ENCODE results near the gene UBE4B.
"Not testable (repeated sequence)": the region's sequence is repeated elsewhere in the genome, so short reads cannot be mapped to it uniquely, and the experiment has no call there.

UBE4B gene

DNA sequence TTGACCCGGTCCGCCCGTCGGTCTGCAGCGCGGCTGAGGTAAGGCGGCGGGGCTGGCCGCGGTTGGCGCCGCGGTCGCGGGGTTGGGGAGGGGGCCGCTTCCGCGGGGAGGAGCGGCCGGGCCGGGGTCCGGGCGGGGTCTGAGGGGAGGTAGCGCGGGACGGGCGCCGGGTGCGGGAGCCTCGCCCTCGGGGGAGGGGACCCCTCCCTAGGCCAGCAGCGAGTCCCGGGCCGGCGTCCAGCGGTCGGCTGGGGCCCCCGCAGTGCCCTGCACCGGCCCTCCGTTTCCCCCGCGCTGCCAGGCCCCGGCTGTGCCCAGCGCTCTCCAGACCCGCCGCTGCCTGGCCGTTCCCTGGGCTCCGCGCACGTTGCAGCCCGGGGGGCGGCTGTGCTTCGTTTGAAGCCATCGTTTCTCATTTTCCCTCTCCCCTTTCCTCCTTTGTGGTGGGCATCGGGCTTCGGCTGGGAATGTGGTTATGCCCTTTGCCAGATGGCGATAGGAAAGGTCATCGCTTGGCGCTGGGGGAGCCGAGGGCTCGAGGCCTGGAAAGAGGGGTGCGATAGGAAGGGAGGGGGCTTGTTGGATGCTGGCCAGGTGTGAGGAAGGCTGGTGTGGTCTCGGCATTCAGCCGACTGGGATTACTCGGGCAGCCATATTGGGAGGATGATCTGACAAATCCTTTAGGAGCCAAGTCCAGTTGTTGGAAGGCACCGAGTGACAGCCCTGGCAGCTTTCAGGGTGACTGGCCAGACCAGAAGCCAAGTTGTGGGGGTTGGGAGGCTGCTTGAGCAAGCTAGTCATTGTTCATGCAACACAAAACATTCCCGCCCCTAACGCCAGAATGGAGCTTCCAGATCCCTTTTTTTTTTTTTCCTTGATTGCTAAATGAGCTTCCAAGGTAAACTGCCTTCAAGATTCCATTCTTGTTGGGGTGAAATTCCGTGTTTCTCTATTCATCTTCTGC is 178.4 kb downstream of the UBE4B start:
- peak; percentile 96 for DNase-seq (ENCODE audit: low read depth)

DNA sequence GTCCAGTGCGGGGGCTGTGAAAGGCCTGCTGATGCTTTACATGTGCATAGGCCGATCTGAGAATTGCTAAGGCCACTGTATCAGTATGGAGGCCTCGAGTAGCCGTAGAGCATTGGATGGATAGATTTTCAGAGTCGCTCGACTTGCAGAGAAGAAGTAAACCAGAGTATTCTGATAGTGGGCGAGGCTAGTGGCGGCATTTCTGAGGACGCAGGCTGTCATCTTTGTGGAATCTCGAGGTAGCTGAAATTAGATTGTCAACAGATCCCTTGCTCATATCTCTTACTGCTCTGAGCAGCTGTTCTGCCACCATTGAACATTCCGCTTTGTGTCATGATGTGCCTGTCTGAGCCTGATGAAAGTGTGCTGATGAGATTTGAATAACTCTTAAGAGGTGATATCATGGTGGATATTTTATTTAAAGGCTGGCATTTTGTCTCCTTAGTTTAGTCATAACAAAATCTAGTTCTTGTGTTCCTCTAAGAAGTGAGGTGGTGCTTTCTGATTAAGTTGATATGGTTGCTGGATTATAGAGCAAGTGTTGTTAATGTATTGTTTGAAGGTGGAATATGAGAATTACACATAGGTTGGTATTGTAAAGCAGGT is 179.2 kb downstream of the UBE4B start:
- peak; percentile 63 for DNase-seq (ENCODE audit: low read depth)

DNA sequence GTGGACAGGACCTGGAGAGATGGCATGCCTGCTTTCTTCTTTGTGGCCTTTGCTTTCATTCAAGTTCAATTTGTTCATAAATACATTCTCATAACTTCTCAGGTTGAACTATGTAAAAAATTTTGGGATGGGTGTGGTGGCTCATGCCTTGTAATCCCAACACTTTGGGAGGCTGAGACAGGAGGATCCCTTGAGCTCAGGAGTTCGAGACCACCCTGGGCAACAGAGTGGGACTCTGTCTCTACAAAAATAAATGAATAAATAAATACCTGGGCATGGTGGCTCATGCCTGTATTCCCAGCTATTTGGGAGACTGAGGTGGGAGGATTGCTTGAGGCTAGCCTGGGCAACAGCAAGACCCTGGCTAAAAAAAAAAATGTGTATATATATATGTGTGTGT is 179.7 kb downstream of the UBE4B start:
- no peak for DNase-seq (ENCODE audit: low read depth)

DNA sequence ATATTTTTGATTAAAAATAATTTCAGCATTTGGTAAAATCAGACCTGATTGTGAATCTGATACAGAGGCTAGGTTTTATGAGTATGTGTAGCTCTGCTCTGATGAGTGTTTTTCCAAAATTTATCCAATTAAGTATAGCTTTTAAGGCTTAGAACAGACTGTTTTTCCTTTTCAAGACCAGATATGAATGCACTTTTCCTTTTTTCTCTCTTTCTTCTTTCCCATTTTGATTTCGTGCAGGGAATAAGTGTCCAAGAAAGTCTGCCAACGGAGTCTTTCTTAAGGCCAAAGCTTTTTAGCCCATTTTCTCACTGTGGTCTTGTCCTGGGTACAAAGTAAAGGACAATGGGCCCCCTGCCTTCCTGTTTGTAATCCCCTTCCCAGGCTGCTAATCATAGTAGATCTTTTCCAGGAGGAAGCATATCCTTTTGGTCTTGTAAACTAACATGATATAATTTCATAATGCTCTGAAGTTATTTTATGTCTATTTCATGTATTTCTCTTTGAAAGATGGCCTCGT is 180.5 kb downstream of the UBE4B start:
- no peak for DNase-seq (ENCODE audit: low read depth)

DNA sequence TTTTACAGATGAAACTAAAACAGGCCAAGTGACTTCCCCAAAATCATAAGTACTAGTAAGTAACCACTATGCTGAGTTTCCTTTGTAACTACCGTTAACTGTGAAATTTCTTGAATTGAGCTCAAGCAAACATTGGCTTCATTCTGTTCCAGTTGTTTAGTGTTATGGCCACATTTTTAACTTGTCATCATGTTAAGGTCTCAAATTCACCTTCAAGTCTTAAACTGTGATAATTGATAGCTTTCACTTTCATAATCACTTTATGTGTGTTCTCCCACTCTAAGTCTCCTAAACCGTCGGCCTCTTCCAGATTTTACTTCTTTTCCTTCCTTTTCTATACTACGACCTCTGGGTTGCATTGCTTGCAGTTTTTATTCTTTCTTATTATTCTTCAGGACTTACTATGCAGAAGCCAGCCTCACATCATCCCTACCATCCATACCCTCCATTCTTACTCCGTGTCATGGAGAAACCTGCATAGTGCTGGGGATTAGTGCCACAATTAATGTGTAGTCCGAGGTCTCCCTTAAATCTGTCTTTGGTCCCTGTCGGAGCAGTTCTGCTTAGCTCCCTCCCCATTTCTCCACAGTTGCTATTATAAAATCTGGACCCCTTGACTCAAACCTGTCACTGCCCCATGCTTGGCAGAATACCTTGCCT is 183.5 kb downstream of the UBE4B start:
- no peak for DNase-seq (ENCODE audit: low read depth)

DNA sequence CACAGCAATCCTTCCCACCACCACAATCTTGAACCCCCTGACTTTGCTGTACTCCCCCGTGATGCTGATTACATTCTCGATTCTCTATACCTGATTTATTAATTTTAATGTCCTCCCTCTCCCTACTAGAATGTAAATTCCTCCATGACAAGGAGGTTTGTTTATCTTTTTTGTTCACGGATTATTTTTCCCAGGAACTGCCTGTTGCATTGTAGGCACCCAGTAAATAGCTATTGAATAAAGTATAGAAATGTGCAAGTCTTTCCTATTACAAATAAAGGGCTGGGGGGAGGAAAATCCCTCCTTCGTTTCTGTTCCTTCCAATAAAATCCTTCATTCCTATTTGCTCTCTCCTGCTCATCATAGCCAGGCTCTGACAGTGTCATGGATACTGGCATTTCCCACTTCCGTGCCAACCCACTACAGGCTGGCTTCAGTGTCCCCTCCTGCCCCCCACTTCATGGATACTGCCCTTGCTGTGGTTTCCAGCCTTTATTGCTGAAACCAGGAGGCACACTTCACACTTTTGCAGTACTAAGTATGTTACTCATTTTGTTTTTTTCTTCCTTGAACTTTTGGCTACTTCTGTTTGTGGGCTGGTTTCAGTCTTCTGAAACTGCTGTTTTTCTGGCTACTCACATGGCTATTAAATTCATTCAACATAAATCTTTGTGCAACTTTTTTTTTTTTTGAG is 185.1 kb downstream of the UBE4B start:
- peak; percentile 70 for DNase-seq (ENCODE audit: low read depth)

DNA sequence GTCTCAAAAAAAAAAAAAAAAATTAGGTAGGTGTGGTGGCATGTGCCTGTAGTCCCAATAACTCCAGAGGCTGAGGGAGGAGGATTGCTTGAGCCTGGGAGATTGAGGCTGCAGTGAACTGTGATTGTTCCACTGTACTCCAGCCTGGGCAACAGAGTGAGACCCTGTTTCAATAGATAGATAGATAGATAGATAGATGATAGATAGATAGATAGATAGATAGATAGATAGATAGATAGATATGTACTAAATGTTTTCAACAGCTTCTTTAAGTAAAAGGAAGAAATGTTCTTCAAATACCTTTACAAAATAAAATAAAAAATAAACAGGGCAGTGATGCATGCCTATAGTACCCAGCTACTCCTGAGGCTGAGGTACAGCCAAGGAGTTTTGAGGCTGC is 187.4 kb downstream of the UBE4B start:
- no peak for DNase-seq (ENCODE audit: low read depth)

DNA sequence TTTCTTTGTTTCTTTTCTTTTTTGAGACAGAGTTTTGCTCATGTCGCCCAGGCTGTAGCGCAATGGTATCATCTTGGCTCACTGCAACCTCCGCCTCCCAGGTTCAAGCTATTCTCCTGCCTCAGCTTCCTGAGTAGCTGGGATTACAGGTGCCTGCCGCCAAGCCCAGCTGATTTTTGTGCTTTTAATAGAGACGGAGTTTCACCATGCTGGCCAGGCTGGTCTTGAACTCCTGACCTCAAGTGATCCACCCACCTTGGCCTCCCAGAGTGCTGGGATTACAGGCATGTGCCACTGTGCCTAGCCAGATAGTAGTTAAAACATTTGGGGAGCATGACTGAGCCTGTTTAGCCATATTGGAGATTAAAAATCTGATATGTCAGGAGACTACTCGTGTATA is 187.9 kb downstream of the UBE4B start:
- not testable (repeated sequence) for DNase-seq (ENCODE audit: low read depth)

DNA sequence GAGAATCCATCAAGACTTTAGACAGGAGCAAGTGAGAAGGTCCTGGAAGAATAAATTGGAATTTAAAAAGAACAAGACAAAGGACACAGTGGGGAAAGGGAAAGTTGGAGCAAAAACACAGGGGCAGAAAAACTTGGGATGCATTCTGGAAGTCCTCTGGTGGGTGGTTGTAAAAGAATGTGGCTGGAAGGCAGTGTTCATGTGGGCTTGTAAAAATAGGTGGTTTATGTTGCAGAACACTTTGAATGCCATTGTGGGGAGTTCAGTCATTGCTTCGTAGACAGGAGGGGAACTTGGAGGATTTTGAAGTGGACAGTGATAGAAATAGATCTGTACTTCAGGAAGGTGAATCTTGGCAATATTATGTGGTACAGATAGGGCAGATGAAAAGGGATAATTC is 192.8 kb downstream of the UBE4B start:
- peak; percentile 77 for DNase-seq (ENCODE audit: low read depth)

DNA sequence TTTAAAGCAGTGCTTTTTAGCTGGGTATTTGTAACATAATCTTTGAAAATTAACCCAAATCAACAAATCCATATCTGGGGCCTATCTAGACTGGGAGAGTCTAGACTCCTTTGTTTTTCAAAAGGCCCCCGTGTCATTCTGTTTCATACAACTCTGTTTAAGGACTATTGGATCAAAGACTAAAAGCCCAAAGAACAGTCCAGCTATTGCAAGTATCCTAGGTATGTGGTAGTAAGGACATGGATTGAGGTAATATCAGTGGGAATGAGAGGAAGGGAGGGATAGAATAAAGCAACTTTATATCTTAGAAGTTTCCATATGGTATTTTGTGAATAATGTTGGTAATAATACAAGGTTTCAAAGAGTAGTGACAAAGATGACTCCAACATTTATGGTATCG is 195.8 kb downstream of the UBE4B start:
- no peak for DNase-seq (ENCODE audit: low read depth)

DNA sequence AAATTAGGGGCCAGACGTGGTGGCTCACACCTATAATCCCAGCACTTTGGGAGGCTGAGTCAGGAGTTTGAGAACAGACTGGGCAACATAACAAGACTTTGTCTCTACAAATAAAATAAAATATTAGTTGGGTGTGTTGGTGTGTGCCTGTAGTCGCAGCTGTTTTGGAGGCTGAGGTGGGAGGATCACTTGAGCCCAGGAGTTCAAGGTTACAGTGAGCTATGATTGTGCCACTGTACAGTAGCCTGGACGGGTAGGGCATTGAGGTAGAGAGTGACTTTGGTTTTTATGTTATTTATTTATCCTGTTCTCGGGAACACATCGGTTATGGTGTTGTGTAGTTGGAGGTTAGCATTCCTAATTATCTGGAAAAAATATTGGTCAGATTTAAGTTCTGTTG is 197.1 kb downstream of the UBE4B start:
- DNase-seq (ENCODE audit: low read depth) = no peak
